GM21390 (cell line): ENCODE measurements around the gene PIP5KL1.

Source experiments
- ATAC-seq: cut with Tn5 transposase; IDR thresholded peaks from one replicate; pipeline ENCODE4 v1.9.1; 2021; ENCODE audit not compliant: unreplicated experiment

Gene PIP5KL1

DNA sequence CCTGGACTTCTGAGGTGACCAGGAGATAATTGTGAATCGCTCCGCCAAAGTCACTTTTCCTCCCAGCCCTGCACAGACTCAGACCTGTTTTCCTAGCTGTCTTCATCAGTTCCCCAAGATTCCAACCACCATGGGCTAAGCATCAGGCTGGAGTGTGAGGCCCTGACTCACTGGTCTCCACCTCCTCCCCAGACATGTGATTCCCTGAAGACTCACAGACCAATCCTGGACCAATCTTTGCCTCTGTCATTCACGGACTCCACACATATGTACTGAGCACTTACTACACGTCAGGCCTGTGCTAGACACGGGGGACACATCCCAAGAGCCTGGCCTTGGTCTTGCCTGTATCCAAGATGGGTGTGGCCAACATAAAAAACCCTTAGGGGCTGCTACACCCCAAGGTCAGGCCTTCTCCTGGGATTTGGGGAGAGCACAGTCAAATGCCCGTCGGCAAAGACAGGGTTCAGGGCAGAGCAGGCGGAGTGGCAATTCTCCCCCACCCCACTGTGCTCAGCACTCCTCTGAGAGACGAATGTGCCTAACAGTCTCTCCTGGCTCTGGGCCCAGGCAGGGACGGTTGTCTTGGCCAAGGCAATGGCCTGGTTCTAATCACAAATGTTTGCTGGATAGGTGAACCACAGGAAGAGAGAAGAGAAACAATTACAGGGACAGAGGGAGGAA is 38.3 kb upstream of the PIP5KL1 start:
- no peak for ATAC-seq

DNA sequence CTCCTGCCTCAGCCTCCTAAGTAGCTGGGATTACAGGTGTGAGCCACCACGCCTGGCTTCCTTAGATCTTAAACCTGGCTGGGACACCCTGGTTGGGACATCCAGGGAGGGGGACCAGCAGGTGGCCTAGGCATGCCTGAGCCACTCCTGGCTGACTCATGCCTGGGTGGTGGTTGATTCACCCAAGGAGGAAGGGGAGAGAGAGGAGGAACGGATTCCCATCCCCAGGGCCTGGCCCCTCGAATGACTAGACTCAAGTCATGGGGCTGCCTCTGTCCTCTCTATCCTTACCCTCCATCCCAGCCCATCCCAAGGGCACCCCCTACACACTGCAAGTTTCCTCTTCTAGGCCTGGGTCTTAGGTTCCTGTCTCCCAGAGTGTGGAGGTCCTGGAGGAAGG is 37.5 kb upstream of the PIP5KL1 start:
- ATAC-seq = no peak

DNA sequence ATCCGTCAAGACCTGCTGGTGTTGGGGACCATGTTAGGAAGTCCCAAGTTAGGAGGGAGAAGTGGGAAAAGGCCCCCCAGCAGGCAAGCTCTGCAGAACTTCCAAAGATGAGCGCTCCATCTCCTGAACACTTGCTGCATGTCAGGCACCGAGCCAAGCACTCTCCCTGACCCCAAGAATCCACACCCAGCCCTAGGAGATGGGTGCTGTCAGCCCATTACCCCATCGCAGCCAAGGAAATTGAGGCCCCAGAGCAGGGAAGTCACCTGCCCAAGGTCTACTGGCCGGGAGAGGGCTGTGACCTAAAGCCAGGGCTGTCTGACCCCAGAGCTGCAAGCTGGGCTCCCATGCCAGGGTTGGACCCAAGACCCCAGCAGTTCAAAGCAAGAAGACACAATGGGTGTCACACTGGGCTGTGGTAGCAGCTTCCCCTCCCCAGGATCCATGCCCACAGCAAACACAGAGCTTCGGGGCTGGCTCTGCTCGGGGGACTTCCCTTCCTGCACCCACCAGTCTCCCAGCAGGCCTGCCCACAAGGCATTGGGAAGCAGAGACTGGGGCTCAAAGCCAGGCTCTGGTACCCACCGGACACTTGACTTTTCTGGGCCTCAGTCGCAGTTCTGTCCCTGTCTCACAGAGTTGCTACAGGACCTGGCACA is 36.7 kb upstream of the PIP5KL1 start:
- ATAC-seq = no peak

DNA sequence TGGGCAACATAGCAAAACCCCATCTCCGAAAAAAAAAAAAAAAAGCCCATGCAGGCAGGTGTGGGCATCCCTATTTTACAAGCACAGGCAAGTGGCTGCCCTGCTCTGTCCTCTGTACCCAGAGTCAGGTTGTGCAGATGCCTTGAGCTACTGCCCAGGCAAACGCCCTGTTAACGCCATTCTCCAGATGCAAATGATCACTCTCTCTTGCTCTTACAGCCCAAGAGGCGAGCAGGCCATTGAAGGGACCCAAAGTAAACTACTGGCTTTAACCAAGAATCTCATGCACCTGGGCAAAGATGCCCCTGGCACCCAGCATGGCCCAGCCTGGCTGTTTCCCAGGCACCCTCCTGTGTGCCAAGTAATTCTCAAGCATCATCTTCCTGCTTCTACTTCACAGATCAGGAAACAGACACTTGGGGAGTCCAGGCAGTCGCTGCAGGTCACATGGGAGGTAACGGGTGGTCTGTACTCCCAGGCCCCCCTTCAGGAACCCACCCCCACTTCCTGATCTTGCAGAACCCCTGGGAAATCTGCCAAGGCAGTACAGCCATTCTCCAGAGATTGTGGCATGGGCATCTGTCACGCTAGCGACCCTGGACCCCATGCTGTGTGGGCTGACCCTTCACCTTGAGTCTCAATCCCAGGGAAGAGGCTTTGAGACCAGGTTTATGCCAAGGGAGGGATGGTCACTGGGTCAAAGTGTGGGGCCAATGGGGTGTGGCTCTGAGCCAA is 36.0 kb upstream of the PIP5KL1 start:
- ATAC-seq = no peak

DNA sequence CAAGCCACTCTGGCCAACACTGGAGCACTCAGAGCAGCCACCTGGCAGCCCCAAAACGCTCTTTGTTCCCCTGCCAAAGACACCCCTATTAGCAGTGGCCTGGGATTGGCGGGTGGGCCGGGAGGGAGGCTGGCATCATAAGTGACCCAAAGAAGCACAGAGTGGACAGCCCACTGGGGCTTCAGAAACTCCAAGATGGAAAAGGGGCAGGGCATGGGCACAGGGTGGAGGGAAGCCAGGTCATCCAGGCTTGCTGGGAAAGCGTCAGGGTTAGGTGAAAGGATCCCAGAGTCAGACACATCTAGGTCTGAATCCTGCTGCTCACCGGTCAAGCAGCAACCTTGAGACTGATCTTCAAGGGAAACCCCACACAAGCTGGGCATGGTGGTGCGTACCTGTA is 35.4 kb upstream of the PIP5KL1 start:
- ATAC-seq = no peak

DNA sequence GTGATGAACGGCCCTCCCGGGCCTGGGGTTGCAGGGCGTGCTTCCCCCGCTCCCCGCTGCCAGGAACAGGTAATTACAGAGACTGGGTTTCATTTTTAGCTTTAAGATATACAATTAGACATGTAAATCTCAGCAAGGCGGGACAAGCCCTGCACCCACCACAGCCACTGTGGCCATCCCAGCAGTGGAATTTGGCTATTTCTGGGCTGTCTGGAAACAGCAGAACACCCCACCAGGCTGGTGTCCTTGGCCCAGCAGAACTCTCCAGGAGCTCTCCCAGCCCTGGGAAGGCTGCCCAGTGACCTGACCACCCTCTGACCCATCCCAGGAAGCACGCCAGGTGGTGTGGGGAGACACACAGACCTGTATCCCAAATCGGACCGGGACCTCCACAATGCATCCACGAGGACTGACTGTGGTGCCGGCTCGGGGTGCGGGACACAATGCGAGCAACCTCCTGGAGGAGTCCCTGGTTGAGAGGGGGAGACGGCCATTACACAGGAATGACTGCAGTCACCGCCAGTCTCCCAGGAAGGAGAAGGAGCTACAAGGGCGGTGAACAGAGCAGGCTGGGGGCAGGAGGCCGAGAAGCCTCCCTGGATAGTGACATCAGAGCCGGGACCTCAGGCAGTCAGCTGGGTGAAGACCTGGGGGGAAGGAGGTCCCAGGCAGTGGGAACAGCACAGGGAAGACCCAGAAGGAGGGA is 32.9 kb upstream of the PIP5KL1 start:
- ATAC-seq = no peak

DNA sequence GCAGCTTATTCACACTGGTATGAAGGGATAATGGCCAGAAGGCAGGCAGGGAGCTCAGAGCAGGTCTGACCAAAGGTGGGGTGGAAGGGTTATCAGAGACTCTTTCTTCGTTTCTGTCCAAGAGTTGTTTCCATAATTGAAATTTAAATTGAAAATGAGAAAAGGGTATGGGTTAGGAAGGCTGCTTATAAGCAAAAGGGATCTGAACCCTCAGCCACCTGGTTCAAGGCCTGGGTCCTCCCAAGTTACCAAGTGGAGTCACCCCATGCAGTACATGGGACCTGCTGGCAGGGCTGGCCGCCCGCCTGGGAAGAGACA is 32.4 kb upstream of the PIP5KL1 start:
- no peak for ATAC-seq

DNA sequence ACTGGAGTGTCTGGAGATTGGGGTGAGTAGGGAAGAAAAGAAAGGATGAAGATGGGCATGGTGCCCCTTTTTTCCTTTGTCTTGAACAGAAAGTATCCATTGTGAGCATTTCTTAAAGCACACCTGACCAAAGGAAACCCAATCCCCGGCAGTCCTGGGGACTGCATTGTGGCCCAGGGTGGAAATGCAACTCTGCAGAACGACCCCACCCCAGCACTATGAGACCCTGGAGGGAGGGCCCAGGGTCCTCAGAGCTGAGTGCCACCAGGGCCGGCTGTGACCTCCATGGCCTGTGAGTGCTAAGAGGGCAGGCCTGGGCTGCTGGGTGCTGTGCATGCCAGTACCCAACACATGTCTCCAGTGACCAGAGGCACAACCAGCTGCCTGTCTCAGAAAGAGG is 31.7 kb upstream of the PIP5KL1 start:
- no peak for ATAC-seq

DNA sequence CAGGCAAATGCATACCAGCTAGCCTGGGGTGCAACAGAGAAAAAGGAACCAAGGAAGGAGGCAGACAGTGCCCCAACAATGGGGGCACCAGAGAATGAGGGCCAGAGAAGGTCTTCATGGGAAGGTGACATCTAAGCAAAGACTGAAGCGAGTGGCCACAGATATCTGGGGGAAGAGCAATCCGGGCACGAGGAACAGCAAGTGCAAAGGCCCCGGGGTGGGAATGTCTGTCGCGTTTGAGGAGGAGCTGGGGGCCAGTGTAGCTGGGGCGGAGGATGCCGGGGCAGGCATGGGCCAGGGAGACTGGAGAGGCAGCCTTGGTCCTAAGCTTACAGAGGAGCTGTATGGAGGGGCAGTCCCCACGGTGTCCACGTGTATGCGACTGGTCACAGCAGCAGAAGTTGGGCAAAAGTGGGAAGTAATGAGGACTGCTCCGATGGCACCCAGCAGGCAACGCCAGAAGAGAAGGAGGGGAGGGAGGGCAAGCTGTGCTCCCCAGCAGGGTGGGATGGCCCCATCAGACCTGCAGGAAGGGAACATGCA is 31.1 kb upstream of the PIP5KL1 start:
- no peak for ATAC-seq

DNA sequence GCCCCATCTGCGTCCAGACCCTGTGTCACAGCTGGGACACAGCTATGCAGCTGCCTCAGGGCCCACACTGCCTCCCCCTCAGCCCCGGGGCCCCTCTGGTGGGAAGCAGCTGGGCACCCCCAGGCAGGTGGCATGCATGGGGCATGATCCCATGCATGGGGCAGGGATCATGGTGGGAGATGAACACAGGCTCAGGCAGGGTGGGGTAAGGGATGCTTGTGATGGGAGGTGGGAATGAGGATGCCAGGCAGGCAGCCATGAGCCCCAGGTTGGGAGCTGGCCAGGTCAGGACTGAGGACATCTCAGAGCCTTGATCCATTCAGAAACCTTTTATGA is 30.5 kb upstream of the PIP5KL1 start:
- no peak for ATAC-seq

DNA sequence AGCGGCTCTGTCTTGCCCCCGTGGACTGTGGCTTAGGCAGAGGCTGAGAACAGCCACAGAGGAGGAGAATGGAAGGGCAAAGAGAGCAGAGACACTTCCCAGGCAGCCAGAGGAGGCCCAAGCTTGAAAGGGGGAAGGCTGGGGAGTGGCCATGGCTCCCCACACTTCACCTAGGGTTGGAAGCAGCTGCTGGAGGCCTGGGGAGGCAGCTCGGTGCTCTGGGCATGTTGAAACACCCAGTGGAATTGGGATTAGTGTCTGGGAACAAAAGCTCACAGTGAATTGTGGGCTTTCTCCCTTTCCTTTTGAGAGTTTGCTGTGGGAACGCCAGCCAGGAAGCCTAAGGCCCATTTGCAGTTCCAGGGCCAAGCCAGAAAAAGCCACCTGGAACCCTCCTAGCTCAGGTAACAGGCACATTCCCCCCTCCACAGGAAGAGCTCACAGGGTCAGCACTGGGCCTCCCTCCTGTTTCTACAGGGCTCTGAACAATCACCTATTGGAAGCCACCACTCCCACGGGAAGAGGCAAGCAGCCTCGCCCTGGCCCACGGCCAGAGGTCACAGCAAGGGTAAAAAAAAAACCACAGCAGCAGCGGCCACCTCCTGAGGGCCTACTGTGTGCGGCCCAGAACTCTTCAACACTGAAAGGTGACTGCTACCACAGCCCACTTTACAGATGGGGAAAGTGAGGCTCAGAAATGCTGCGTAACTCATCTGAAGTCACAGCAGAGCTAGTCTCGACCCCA is 30.0 kb upstream of the PIP5KL1 start:
- ATAC-seq = no peak

DNA sequence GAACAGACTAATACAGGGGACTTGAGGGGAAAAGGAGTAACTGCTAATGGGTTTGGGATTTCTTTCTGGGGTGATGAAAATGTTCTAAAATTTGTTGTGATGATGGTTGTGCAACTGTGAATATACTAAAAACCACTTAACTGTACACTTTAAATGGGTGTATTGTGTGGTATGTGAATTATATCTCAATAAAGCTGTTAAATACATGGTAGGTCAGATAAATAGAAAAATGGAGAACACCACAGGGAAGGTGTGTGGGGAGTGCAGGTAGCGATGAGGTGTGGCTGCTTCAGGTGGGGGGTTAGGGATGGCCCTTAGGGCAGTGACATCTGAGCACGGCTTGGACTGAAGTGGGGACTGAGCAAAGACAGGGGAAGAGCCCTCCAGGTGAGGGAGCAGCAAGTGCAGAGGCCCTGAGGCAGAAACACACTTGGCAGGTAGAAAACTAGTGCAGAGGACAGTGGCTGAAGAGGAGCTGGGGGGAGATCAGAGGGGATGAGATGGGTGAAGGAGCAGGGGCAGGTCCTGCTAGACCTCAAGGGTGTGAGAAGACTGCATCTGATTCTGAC is 29.3 kb upstream of the PIP5KL1 start:
- ATAC-seq = no peak

DNA sequence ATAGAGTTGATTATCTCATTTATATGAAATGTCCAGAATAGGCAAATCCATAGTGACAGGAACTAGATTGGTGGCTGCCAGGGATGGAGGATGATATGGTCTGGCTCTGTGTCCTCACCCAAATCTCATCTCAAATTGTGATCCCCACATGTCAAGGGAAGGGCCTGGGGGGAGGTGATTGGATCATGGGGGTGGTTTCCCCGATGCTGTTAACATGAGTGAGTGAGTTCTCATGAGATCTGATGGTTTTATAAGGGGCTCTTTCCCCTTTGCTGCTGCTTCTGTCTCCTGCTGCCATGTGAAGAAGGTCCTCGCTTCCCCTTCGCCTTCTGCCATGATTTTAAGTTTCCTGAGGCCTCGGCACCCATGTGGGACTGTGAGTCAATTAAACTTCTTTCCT is 28.8 kb upstream of the PIP5KL1 start:
- no peak for ATAC-seq

DNA sequence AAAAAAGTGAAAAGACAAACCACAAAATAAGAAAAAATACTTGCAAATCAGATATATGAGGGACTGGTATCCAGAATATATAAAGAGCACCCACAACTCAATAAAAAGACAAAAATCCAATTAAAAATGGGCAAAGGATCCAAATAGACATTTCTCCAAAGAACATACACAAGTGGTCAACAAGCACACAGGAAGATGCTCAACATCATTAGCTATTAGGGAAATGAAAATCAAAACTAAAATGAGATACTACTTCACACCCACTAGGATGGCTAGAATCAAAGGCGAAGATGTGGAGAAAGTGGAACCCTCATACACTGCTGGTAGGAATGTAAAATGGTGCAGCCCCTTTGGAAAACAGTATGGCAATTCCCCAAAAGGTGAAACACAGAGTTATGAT is 28.2 kb upstream of the PIP5KL1 start:
- no peak for ATAC-seq

DNA sequence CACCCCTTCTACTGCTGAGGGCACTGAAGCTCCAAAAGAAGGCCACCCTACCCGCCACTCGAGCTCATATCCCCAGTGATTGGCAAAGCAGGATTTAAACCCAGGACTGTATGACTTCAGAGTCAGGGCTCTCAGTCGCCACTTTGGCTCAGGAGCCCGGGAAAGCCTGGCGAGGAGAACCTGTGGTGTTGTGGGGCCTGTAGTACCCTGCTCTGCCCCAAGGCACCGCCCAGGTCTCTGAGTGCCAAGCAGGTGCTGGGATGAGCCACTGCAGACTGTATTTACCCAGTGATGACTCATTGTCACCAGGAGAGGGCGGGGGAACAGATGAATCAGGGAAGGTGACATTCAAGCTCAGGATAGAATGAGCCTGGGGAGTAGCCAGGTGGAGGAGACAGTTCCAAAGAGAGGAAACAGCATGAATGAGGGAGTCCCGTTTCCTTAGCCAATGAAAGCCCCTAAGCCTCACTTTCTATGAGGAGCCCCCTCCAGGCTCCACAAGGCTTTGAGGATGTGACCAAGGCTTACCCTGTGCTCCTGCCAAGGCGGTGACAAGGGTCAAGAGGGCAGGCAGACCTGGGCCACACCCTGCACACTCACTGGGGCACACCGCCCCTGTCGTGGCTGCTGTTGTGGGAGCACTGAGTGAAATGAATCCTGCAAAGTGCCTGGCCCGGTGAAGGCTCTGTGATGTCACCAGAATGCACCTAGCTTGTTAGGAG is 24.9 kb upstream of the PIP5KL1 start:
- no peak for ATAC-seq

DNA sequence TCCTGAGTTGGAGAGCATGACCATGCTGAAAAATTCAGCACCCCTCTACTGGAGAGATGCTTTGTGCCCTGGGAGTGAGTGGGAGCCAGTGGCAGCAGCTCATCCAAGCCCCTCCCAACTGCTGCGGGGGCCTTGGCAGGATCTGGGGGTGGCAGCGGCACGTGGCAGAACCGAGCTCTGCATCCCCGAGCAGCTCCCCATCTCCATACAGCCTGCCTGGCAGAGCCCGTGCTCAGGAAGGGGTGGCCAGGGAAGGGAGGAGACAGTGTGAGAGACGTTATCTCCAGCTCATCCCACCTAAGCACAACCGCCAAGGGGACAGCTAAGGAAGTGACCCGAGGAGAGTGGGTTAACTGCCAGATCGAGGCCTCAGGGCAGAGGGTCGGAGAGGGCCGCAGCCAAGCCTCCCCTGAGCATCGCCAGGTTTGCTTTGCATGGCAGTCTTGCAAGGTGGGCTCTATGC is 24.3 kb upstream of the PIP5KL1 start:
- no peak for ATAC-seq

DNA sequence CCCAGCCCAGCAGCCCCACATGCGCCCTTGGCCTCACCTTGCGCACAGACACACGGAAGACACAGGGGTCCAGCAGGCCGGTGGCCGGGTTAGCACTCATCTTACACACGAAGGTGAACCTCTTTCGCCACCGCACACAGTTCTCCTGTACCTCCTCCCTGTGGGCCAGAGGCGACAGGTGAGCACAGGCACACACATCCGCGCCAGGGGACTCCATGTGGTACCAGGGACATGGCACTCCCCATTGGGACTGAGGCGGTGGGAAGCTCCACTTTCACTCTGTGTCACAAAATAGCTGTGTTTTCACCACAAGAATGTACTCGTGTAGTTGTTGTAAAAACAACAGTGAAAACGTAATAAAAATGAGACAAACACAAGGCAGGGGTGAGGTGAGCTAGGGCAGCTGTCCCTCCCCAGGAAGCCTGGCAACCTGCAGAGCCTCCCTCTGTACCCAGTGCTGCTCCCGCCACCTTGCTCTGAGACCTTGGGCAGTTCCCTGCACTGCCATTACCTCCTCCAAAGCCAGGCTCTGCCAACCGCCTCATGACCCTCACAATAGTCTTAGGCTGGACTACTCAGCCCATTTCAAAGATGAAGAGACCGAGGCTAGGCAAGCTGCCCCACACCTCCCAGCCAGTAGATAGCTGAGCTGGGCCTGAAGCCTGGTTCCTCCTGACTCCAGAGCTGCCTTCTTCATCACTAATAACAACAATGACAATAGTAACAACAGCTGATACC is 23.4 kb upstream of the PIP5KL1 start:
- no peak for ATAC-seq

DNA sequence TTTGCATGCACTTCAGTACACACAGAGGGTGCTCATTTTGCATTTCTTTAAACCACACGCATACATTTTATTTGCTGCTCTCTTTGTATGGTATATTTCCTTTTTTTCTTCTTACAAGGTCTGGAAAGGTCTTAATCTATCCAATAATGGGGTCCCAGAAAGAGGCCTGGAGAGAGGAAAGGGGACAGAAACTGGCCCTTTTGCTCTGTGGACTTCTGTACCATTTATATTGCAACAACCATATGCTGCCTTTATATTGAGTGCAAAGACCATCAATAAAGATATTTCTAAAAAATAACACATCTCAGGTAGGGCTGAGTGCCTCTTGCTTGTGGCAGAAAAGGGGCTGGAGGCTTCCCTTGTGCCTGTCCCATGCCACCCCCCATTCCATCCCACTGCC is 22.6 kb upstream of the PIP5KL1 start:
- ATAC-seq = no peak
